GM18868 (cell line): ENCODE measurements around the gene PRDM7.
"Not testable (repeated sequence)": the region's sequence is repeated elsewhere in the genome, so short reads cannot be mapped to it uniquely, and the experiment has no call there.

Experiments used
- ATAC-seq: cut with Tn5 transposase; IDR thresholded peaks from one replicate; pipeline ENCODE4 v1.9.1; 2021; ENCODE audit warnings: mild to moderate bottlenecking, moderate library complexity; ENCODE audit not compliant: unreplicated experiment

Gene PRDM7

GRCh38 chr16:90077240-90077756 is at the start of gene PRDM7:
Gene PRDM7 (minus strand): TSS chr16:90077331. CDS start chr16:90075910, 1,421 bp downstream.
- peak; percentile 97 for ATAC-seq

- not testable (repeated sequence) for ATAC-seq
Observed at GRCh38 chr16:90121846-90122245, 44.7 kb upstream of the PRDM7 start.

GRCh38 chr16:90107617-90108016 is 30.5 kb upstream of the PRDM7 start:
- not testable (repeated sequence) for ATAC-seq

- not testable (repeated sequence) for ATAC-seq
Observed at GRCh38 chr16:90107060-90107459, 29.9 kb upstream of the PRDM7 start.

GRCh38 chr16:90106271-90106670 is 29.1 kb upstream of the PRDM7 start:
- not testable (repeated sequence) for ATAC-seq

- ATAC-seq = not testable (repeated sequence)
Observed at GRCh38 chr16:90104725-90105124, 27.6 kb upstream of the PRDM7 start.

- not testable (repeated sequence) for ATAC-seq
Observed at GRCh38 chr16:90102086-90102884, 25.2 kb upstream of the PRDM7 start.

GRCh38 chr16:90101332-90101731 is 24.2 kb upstream of the PRDM7 start:
- ATAC-seq = not testable (repeated sequence)

GRCh38 chr16:90100790-90101189 is 23.7 kb upstream of the PRDM7 start:
- ATAC-seq = not testable (repeated sequence)

- ATAC-seq = not testable (repeated sequence)
Observed at GRCh38 chr16:90100229-90100628, 23.1 kb upstream of the PRDM7 start.

GRCh38 chr16:90098936-90099335 is 21.8 kb upstream of the PRDM7 start:
- ATAC-seq = not testable (repeated sequence)

- not testable (repeated sequence) for ATAC-seq
Observed at GRCh38 chr16:90097010-90097684, 20.0 kb upstream of the PRDM7 start.

GRCh38 chr16:90094791-90095190 is 17.7 kb upstream of the PRDM7 start:
- not testable (repeated sequence) for ATAC-seq

- not testable (repeated sequence) for ATAC-seq
Observed at GRCh38 chr16:90094296-90094695, 17.2 kb upstream of the PRDM7 start.

GRCh38 chr16:90093799-90094198 is 16.7 kb upstream of the PRDM7 start:
- not testable (repeated sequence) for ATAC-seq

GRCh38 chr16:90092781-90093180 is 15.7 kb upstream of the PRDM7 start:
- not testable (repeated sequence) for ATAC-seq

GRCh38 chr16:90084215-90084950 is 7.3 kb upstream of the PRDM7 start:
- ATAC-seq = no peak

GRCh38 chr16:90083139-90083538 is 6.0 kb upstream of the PRDM7 start:
- ATAC-seq = no peak

- ATAC-seq = no peak
Observed at GRCh38 chr16:90081606-90081970, 4.5 kb upstream of the PRDM7 start.

- no peak for ATAC-seq
Observed at GRCh38 chr16:90078579-90078895, 1.4 kb upstream of the PRDM7 start.
